Activated T-cell treated with anti-CD3 and anti-CD28 coated beads, Interleukin-2, amount 50 U/mL, for 4 hours (primary cell): ENCODE data around the gene CLIC1. TPM values are rescaled to one million over a fixed set of nuclear protein-coding genes. Genes with fewer than 3 reads are reported as not detected.

Source experiments
- ATAC-seq, 2 donors: fragments of 200-7000 bp; cut with Tn5 transposase; one replicate each; pipeline ENCODE4 v1.10.0; 2021
- DNase-seq: peaks from one replicate; pipeline ENCODE4 v3.0.0-alpha.2; 2020
- H3K27me3 Mint-ChIP-seq: one replicate; pipeline ENCODE4 v1.8.0; 2021; ENCODE audit warnings: low read depth, mixed read lengths
- H3K36me3 Mint-ChIP-seq: one replicate; pipeline ENCODE4 v1.8.0; 2022; ENCODE audit warnings: mixed read lengths; ENCODE audit not compliant: insufficient read depth
- H3K4me1 Mint-ChIP-seq: one replicate; pipeline ENCODE4 v1.8.0; 2021; ENCODE audit warnings: low read depth, mixed read lengths
- H3K4me3 Mint-ChIP-seq: one replicate; pipeline ENCODE4 v1.8.0; 2021; ENCODE audit warnings: mild to moderate bottlenecking, moderate library complexity, mixed read lengths
- H3K9me3 Mint-ChIP-seq: one replicate; pipeline ENCODE4 v1.8.0; 2021; ENCODE audit warnings: mixed read lengths
- total RNA-seq, 3 donors: library from RNA; stranded (reverse); gene quantifications; one replicate each; pipeline ENCODE4 v1.2.1, GENCODE V29; 2021

Gene CLIC1
- total RNA-seq, 3 donors from 2014 or later: 344 to 370 (median 353) TPM

DNA sequence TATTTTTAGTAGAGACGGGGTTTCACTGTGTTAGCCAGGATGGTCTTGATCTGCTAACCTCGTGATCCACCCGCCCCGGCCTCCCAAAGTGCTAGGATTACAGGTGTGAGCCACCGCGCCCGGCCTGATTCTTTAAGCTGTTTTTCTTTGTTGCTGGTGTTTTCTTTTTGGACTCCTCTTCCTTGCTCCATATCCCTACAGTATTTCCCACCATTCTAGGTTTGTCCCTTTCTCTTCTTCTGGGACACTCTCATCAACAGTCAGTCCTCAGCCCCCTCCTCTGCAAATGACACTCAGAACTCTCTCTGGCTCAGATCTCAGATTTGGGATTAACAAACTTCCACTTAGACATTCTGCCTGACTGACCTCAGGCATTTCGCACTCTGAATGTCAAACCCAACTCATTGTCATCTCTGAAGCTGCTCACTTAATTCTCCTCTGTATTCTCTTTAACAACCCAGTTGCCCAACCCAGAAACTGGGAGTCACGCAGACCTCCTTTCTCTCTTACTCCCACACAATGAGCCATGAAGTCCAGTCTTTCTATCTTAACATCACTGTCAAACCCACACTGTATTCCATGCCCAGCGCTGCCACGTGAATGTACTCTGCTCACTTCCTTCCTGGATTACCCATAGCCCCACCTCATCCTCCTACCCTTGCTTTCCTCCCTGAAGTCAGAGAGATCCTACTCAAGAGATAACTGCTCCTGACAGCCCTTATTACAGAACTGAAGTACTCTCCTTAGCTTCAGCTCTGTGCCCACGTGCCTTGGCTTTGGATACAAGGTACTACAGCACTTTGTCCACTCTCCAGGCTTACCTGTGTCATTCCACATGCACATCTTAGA, 10.6 kb downstream of the CLIC1 start:
- ATAC-seq (no peak), DNase-seq (no peak)
- Mint-ChIP-seq H3K36me3 (peaks cover 4% of the 10 kb centered on the region), H3K4me1 (peaks cover 45% of the 10 kb centered on the region), H3K4me3 (no peak overlapping the region), H3K9me3 (no peaks in the 10 kb centered on the region), H3K27me3 (no peaks in the 10 kb centered on the region)

- H3K4me3 Mint-ChIP-seq: no peak overlapping the region
- ATAC-seq: no peak
- H3K27me3 Mint-ChIP-seq: no peaks in the 10 kb centered on the region
- peaks cover 35% of the 10 kb centered on the region for H3K4me1 Mint-ChIP-seq
- H3K36me3 Mint-ChIP-seq: peaks cover 4% of the 10 kb centered on the region
- DNase-seq: no peak
- no peaks in the 10 kb centered on the region for H3K9me3 Mint-ChIP-seq
Measured at GRCh38 chr6:31723980-31724691, 12.2 kb downstream of the CLIC1 start.

DNA sequence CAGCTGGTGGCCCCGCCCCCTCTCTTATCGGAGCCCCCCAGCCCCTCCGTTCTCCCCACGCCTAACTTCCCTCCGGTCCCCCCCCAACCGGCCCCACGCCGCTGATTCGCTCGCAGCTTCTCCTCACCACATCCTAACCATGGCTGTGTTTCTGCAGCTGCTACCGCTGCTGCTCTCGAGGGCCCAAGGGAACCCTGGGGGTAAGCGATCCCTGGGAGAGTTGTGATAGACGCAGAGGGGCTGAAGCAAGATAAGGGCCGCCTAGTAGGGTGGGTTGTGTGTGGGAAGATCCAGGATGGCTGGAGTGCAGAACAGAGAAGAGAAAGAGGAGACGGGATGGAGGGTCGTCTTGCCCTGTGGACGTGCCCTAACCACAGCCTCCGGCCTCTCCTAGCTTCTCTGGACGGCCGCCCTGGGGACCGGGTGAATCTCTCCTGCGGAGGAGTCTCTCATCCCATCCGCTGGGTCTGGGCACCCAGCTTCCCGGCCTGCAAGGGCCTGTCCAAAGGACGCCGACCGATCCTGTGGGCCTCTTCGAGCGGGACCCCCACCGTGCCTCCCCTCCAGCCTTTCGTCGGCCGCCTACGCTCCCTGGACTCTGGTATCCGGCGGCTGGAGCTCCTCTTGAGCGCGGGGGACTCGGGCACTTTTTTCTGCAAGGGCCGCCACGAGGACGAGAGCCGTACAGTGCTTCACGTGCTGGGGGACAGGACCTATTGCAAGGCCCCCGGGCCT, 12.9 kb downstream of the CLIC1 start, which contains the start of gene MPIG6B:
Gene MPIG6B, plus strand, starts transcription at position 129 of the 735 bp plus-strand sequence. Its CDS starts 11 bp downstream, at position 140.
- Mint-ChIP-seq H3K9me3 (no peaks in the 10 kb centered on the region), H3K27me3 (no peaks in the 10 kb centered on the region), H3K4me3 (no peak within 1 kb of the TSS), H3K4me1 (peaks cover 28% of the 10 kb centered on the region), H3K36me3 (peaks cover 4% of the 10 kb centered on the region)
- ATAC-seq: peak in 1 of 2 donors; percentile 44
- no peak for DNase-seq

DNA sequence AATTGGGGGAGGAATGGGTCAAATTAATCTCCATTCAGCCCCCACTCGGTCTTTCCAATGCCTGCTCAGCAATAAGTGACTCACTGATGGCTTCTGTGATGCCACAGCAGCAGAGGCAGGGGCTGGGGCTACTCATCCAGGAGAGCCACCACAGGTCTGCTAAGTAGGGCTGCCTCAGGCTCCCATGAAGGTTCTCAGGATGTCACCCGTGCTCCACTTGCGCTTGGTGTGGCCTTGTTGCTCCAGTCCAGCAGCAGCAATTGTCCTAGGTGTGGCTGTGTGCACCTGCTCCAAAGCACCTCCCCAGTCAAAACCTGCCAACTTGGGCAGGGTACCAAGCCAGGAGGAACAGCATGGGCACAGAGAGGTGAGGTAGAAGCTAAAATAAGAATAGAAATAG, 14.2 kb downstream of the CLIC1 start:
- Mint-ChIP-seq H3K27me3 (no peaks in the 10 kb centered on the region), H3K4me1 (peaks cover 18% of the 10 kb centered on the region), H3K36me3 (peaks cover 4% of the 10 kb centered on the region), H3K9me3 (no peaks in the 10 kb centered on the region), H3K4me3 (no peak overlapping the region)
- ATAC-seq (no peak), DNase-seq (no peak)

DNA sequence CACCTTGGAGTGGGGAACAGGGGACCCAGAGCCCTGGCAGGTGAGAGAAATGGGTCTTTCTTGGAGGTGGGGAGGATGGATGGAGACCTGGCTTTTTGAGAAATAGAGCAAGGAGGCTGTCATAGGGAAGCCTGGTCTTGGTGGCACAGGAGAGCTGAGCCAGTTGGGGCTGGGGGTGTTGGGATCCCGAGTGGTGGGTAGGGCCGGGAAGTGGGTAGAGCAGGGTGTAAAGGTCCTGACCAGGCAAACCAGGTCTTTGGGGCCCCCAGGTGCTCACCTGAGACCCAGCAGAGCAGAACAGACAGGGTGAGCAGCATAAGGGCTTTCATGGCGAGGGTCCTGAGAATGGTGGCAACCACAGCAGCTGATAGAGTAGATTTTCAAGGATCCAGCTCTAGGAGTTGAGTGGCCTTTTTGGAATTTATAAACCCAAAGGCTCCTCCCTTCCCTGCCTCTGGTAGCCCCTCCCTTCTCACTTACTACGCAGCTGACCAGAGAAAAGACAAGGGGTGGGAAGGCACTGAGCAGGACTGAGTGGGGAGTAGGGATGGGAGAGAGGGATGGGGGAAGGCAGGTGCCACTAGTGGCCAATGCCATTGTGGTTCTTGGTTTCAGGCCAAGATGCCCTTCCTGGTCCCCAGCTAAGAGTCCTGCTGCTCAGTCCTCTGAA, 14.8 kb downstream of the CLIC1 start, which contains the start of gene LY6G6C:
Gene LY6G6C, minus strand, starts transcription at position 396 of the 670 bp plus-strand sequence. Its CDS starts 67 bp downstream, at position 329.
- no peaks in the 10 kb centered on the region for H3K27me3 Mint-ChIP-seq
- no peaks in the 10 kb centered on the region for H3K9me3 Mint-ChIP-seq
- no peak within 1 kb of the TSS for H3K4me3 Mint-ChIP-seq
- no peak for ATAC-seq
- DNase-seq: no peak
- H3K36me3 Mint-ChIP-seq: peaks cover 4% of the 10 kb centered on the region
- peaks cover 12% of the 10 kb centered on the region for H3K4me1 Mint-ChIP-seq

DNA sequence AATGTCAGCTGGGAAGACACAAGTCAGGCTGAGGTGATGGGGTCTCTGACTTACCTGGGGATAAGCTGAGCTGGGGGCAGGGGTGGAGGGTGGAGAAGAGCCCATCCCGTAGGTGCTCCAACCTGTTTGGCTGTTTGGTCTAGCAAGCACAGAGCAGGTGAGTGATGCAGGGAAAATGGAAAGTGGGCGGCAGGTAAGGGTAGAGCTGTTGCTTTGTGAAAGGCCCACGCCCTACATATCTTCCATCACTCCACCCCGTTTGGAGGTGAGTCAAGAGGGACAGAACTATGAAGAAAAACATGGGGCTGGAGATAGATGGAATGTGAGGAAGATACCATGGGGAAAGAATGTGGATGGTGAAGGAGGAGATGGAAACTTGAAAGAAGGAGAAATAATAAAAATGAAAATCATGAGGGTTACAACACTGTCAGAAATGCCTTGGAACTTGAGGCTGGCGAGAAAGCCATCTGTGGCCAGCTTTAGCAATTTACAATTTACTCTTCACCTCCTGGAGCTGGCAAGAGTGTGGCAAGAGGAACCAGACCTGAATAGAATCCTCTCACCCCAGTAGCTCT, 16.0 kb downstream of the CLIC1 start:
- H3K9me3 Mint-ChIP-seq: no peaks in the 10 kb centered on the region
- H3K27me3 Mint-ChIP-seq: no peaks in the 10 kb centered on the region
- DNase-seq (no peak), ATAC-seq (no peak)
- no peaks in the 10 kb centered on the region for H3K36me3 Mint-ChIP-seq
- H3K4me3 Mint-ChIP-seq: no peak overlapping the region
- peaks cover 2% of the 10 kb centered on the region for H3K4me1 Mint-ChIP-seq

DNA sequence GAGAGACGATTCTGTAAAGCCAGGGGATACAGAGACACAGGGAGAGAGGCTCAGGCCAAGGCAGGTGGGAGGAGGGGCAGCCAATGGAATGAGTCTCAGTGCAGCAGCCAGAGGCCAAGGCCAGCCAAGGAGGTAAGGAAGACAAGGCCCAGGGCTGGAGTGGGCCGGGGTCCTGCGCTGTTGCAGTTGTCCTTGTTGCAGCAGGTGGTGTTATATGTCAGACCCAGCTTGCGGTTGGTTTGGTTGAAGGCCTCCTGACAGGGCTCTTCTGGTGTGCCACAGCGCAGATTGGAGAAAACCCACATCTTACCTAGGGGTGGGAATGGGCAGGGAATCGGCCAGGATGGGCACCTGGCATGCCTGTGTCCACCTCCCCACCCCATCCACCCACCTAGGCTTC, 17.3 kb downstream of the CLIC1 start:
- Mint-ChIP-seq H3K36me3 (no peaks in the 10 kb centered on the region), H3K4me3 (no peak overlapping the region)

DNA sequence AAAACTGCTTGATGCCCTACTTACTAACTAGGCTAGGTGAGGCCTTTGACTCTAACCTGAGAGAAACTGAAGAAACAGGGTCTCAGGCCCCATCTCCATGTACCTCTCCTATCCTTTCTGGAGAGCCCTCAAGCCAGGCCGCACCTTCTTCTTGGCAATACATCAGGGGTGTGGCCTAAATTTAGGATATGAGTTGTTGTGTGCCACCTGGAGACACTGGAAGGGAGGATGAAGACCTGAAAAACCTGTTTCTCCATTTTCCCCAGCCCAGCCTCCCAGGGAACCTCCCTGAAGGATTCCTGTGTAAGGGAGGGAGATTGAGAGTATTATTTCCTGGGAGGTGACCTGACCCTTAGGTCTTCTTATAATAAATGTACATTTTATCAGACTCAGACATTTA, 18.1 kb downstream of the CLIC1 start:
- Mint-ChIP-seq H3K36me3 (no peaks in the 10 kb centered on the region), H3K27me3 (no peaks in the 10 kb centered on the region), H3K4me3 (no peak overlapping the region), H3K4me1 (peaks cover 1% of the 10 kb centered on the region), H3K9me3 (no peaks in the 10 kb centered on the region)
- DNase-seq (no peak), ATAC-seq (no peak)

More for the DNA sequence above, 17.3 kb downstream of the CLIC1 start:
- no peak for DNase-seq
- Mint-ChIP-seq H3K27me3 (no peaks in the 10 kb centered on the region), H3K9me3 (no peaks in the 10 kb centered on the region), H3K4me1 (peaks cover 2% of the 10 kb centered on the region)
- ATAC-seq: no peak

DNA sequence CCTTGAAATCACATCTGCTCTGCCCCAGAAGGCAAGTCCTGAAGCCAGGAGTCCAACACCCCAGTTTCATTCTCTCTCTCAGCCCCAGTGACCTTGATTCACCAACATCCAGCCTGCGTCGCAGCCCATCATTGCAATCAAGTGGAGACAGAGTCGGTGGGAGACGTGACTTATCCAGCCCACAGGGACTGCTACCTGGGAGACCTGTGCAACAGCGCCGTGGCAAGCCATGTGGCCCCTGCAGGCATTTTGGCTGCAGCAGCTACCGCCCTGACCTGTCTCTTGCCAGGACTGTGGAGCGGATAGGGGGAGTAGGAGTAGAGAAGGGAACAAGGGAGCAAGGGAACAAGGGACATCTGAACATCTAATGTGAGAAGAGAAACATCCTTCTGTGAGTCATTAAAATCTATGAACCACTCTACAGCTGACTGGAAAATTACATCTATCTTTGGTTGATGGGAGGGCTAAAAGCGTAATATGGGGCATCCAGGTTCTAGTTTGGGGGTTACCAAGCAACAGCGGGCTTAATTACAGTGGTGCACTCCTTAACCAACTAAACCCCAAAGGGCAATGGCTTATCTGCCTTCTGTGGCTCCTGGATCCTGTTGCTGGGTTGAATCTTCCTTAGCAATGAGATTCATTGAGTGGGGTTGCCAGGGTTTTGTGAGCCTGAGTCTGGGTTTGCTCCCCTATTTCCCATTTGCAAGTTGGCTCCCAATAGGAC, 18.7 kb downstream of the CLIC1 start:
- DNase-seq (no peak), ATAC-seq (no peak)
- Mint-ChIP-seq H3K4me1 (no peaks in the 10 kb centered on the region), H3K36me3 (no peaks in the 10 kb centered on the region), H3K4me3 (no peak overlapping the region), H3K27me3 (no peaks in the 10 kb centered on the region), H3K9me3 (no peaks in the 10 kb centered on the region)

GRCh38 chr6:31715022-31715958, 21.0 kb downstream of the CLIC1 start, which contains the start of gene LY6G6D:
TSS of gene LY6G6D (plus strand) at chr6:31715348. CDS start at chr6:31715356, 8 bp downstream.
- DNase-seq (no peak), ATAC-seq (no peak)
- Mint-ChIP-seq H3K4me1 (peaks cover 11% of the 10 kb centered on the region), H3K9me3 (no peaks in the 10 kb centered on the region), H3K4me3 (no peak within 1 kb of the TSS), H3K36me3 (no peaks in the 10 kb centered on the region), H3K27me3 (no peaks in the 10 kb centered on the region)

DNA sequence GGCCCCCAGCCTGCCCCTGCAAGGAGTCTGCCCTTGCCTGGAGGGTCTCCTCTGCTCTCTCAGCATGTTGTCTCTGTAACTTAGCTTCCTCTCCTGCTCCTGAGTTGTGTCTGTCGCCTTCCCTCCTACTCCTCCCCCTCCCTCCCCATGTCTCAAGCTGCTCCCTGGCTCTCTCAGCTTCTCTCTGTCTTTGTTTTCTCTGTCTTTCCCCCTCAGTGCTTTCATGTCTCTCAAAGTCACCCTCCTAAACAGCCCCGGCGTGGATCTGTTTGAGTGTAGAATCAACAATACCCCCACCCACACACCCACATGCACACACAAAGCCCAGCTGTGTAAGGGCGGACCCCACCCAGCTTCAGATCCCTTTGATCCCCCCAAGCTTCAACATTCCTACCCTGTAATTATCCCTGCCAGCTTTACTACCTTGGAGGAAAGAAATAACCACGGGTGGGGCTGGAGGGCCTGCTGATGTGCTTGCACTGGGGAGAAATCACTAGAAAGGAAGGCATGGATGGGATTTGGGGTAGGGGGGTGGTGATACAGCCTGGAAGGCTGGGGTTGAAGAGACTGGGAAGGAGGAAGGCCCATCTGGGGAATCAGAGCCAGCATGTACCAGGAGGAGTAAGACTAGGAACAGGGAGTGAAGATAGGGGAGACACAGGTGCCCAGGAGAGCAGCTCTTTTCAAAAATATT, 22.2 kb downstream of the CLIC1 start:
- Mint-ChIP-seq H3K36me3 (no peaks in the 10 kb centered on the region), H3K4me1 (peaks cover 11% of the 10 kb centered on the region), H3K27me3 (no peaks in the 10 kb centered on the region), H3K9me3 (no peaks in the 10 kb centered on the region), H3K4me3 (no peak overlapping the region)
- DNase-seq (no peak), ATAC-seq (no peak)

DNA sequence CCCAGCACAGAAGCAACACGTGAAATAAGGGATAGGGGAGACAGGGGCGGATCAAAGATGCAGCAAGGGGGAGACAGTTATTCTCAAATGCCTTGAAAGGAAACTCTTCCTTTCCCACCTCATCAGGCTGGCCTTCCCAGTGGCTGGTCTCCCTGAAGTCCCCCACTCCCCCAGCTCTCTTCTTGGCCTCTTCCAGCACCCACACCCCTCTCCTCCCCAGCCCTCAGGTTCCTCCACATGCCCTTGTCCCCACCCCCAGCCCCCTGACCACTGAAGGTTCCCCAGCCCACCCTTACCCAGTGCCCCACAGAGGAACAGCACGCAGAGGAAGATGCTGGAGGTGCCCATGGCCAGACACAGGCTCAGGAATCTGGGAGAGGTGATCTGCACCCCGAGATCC, 22.9 kb downstream of the CLIC1 start:
- DNase-seq (no peak), ATAC-seq (no peak)
- Mint-ChIP-seq H3K9me3 (no peaks in the 10 kb centered on the region), H3K36me3 (no peaks in the 10 kb centered on the region), H3K4me1 (peaks cover 11% of the 10 kb centered on the region), H3K27me3 (no peaks in the 10 kb centered on the region), H3K4me3 (no peak overlapping the region)
